Left hindlimb (tissue), 1 donor: ENCODE results near the gene GZF1.

Experiments
- DNase-seq: peaks from one replicate; pipeline ENCODE4 v3.0.0-alpha.2; 2018

Gene GZF1

DNA sequence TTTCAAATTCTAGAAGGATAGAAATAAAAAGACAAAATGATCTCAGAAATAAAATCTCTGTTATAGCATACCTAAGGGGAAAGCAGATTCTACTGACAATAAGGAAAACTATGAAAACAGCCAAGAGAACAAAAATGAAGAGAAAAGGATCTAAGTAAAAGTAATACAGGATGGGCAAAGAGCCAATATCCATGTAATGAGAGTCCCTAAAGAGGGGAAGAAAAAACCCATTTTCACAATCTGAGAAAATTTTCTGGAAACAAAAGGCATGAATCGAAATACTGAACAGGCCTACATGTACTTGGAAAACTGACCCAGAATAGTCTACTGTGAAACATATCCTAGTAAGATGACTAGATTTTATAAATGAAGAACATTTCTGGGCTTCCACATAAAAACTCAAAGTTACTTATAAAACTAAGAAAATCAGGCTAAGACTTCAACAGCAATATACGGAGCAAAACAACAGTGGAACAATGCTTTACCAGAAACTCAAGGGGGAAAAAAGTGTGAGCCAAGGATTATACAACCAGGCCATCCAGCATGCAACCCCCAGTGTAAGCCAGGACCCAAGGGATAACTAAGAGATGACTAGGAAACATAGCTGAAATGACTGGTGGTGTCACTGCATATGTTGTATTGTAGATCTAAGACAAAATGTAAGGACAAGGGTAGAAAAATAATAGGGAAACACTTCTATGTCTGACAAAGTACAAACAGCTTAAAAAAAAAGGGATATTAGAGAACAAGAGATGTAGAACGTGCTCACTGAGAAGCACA, 49.1 kb downstream of the GZF1 start:
- DNase-seq: no peak

DNA sequence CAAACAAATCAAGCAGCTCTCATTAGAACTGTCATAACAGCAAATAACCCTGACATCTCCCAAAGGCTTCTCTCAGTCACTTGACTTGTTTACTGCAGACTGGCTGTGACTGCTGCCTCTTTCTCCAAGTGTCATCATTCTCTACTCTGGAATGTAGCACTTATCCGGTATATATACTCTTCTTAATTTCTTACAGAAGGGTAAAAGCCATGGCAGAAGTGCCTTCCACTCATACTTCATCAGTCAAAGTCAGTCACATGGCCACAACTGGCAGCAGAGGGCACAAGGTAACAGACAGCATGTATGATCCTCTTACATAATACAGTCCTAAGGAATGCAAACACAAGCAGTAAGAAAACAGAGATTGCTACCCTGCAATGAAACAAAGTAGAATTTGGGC, 50.0 kb downstream of the GZF1 start:
- DNase-seq: no peak

DNA sequence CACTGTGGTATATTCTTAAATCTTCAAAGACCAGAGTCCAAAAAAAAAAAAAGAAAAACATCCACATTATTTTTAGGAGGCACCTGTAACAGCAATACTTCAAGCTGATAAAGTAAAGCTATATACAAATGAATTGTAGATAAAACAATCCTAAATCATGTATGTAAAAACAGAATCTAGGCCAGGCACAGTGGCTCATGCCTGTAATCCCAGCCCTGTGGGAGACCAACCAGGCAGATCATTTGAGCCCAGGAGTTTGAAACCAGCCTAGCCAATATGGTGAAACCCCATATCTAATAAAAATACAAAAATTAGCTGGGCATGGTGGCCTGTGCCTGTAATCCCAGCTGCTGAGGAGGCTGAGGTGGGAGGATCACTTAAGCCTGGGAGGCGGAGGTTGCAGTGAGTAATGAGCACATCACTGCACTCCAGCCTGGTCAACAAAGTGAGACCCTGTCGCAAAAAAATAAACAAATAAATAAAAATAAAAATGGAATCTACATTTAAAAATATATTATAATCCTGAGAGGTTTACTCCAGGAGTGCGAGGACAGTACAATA, 52.0 kb downstream of the GZF1 start:
- DNase-seq: no peak

DNA sequence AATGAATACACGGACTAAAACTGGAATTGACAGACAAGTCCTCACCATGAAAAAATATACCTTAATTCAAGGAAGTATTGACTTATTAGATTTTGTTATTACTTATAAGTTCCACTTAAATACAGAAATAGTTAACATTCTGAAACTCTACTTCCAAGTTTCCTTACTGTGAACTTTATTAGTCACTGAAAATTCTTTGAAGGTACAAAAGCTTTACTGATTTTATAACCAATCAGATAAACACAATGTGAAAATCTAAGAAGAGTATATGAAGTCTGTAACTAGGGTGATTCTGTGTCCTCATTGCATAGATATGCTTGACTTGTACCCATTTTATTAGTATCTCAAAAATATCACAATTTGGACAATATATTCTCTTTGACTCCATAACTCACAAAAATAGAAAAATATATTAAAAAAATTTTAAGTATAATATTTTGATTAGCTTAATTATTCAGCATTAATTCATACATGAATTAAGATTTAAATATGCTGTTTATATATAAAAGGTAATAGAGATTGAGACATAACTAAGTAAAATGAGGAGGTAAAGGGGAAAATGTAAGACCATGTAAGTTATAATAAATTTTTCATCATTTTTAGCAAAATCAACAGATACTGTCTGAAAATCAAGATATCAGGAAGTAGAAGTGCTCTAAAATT, 52.7 kb downstream of the GZF1 start:
- DNase-seq: no peak

GRCh38 chr20:23415555-23415954, 53.6 kb downstream of the GZF1 start:
- DNase-seq: no peak

- DNase-seq: no peak
These were observed 54.1 kb downstream of the GZF1 start for GRCh38 chr20:23415959-23416583.

GRCh38 chr20:23417861-23418260, 55.9 kb downstream of the GZF1 start:
- DNase-seq: no peak

DNA sequence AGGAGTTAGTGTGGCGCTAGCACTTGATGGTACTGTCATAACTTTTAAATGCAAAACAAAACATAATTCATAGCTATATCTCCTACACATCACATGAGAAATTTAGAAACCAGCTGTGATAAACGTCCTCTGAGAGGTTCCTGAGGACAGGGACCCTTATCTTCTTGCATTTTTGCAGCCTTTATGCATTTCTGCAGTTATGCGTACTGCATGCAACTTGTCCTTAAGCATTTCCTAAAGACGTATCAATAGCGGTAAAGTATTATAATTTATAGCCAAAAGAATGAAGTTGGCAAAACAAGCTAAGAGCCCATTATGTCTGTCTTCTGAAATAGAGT, 57.6 kb downstream of the GZF1 start:
- DNase-seq: no peak

DNA sequence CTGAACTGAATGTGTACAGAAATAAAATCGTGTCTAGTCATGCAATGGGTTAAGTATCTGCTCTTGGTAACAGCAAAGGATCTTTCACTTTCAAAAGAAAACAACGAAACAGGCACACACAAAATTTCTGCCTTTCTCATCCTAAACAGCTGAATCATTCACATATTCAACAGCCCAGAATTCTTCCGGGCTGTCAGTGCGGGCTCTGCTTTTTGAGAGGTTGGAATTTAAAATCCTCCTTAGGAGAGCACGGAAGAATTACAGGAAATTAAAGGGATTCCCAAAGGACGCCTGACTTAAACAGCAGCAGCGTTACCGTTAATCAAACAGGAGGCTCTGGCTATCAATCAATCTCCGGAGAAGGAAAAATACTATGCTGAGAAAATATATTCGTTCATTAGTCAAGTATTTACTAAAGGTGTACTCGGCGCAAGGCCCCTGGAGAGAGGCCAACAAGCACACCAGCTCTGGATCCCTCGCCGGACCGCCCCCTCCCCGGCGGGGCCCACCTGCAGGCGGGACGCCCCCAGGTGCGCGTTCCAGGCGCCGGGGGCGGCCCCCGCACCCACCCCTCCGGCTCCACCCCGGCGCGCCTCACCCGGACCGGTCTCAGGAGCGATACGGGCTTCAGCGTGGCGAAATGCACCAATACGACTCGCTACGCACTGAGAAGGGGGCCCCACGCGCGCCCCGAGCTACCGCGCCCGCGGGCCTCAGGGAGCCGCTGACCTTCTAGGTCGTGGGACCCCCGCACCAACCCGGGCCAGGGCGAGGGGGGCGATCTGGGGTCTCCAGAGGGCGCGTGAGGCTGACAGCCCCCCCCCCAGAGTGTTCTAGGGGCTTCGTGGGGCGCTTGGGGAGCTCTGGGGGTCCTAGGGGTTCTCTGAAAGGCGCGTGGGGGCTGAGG, 58.3 kb downstream of the GZF1 start:
- peak; percentile 57 for DNase-seq

GRCh38 chr20:23420943-23421931, 59.3 kb downstream of the GZF1 start, which contains the start of gene NAPB:
Gene NAPB (minus strand): TSS chr20:23421488. CDS start chr20:23421402, 86 bp downstream.
- peak; percentile 96 for DNase-seq
